Measurements from ENCODE around the gene GAL3ST3. TPM values are rescaled to one million over a fixed set of nuclear protein-coding genes. Genes with fewer than 3 reads are reported as not detected.

The GAL3ST3 gene
- total RNA-seq, 2 donors from 2014 or later: 0.66 to 2.6 TPM

DNA sequence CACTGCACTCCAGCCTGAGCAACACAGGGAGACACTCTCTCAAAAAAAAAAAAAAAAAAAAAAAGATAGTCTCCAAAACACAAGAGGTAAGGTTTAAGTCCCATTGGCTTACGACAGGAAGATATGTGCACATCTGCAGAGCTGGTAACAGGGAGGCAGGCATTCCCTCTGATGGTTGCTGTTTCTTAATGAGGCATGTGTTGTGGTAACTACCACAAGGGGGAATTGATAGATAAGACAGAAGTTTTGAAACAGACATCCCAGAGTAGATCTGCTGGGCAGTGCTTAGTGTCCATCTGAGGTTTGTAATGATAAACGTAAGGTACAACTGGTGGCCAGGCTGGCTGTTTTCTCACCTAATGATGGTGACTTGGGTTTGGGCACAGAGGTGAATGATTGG lies 51.7 kb downstream of the GAL3ST3 start:
- Histone ChIP-seq H3K27me3 (no peaks in the 10 kb centered on the region), H3K4me1 (peaks cover 13% of the 10 kb centered on the region), H3K27ac (no peak overlapping the region), H3K4me3 (no peak overlapping the region), H3K36me3 (replicated peaks in 1 of 2; ENCODE audit: insufficient read depth in 1 of 2, low read depth in 2 of 2) (peaks cover 10 to 27% of the 10 kb centered on the region in 2 donors), H3K9me3 (no peaks in the 10 kb centered on the region)
- ATAC-seq (no peak), DNase-seq (no peak)
- intact Hi-C loops (cut with DNase I): no loop called here
- WGBS, 2 donors: 73 to 93% methylated on average over 2 of the region's 2 CpGs
- TF ChIP-seq, protein P1, sequence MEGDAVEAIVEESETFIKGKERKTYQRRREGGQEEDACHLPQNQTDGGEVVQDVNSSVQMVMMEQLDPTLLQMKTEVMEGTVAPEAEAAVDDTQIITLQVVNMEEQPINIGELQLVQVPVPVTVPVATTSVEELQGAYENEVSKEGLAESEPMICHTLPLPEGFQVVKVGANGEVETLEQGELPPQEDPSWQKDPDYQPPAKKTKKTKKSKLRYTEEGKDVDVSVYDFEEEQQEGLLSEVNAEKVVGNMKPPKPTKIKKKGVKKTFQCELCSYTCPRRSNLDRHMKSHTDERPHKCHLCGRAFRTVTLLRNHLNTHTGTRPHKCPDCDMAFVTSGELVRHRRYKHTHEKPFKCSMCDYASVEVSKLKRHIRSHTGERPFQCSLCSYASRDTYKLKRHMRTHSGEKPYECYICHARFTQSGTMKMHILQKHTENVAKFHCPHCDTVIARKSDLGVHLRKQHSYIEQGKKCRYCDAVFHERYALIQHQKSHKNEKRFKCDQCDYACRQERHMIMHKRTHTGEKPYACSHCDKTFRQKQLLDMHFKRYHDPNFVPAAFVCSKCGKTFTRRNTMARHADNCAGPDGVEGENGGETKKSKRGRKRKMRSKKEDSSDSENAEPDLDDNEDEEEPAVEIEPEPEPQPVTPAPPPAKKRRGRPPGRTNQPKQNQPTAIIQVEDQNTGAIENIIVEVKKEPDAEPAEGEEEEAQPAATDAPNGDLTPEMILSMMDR (IDR thresholded peaks at IDR 0.05): no peak
- no peak for TF ChIP-seq POLR2A (IDR thresholded peaks at IDR 0.05)

DNA sequence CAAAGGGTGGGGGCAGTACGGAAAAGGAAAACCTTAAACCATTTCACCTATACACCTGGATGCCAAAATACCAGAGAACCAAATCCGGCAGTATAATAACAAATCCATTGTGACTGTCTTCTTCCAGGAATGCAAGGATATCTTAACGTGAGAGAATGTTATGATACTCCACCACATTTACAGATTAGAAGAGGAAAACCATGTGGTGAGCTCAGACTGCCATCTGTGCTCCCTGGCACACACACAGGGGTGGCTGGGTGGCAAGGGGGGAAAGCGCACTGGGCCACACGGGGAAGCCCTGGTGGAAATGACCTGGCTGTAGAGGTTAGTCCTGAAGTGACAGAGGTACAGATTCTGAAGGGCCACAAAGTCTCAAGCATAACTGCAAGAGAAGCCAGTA lies 56.9 kb downstream of the GAL3ST3 start:
- no peak overlapping the region for H3K4me3 ChIP-seq
- no peaks in the 10 kb centered on the region for H3K27me3 ChIP-seq
- intact Hi-C loops (cut with DNase I): loop anchor here (5.0 kb wide), 1 partner anchor 290 kb away; no protein-coding TSS in a partner anchor
- TF ChIP-seq POLR2A (IDR thresholded peaks at IDR 0.05): no peak
- TF ChIP-seq, protein P1 (IDR thresholded peaks at IDR 0.05): no peak
- H3K27ac ChIP-seq: no peak overlapping the region
- no peaks in the 10 kb centered on the region for H3K9me3 ChIP-seq
- H3K36me3 ChIP-seq (replicated peaks in 1 of 2; ENCODE audit: insufficient read depth in 1 of 2, low read depth in 2 of 2): no peaks in the 10 kb centered on the region
- 67 to 75% methylated on average over 5 of the region's 5 CpGs for WGBS, 2 donors
- no peak for ATAC-seq
- peaks cover 5% of the 10 kb centered on the region for H3K4me1 ChIP-seq
- DNase-seq: no peak

Other genes with a start within 250 kb of the GAL3ST3 start
- under 1 TPM in 1 of 2 donors, not detected in 1; 0.26 TPM for gene SNX32, start 215.2 kb downstream of the GAL3ST3 start, total RNA-seq
- 100 to 1,000 TPM; 190 to 412 TPM for gene CFL1, start 191.0 kb downstream of the GAL3ST3 start, total RNA-seq
- gene MUS81, start 188.7 kb downstream of the GAL3ST3 start, total RNA-seq: 10 to 100 TPM; 38.2 to 40.5 TPM
- gene EFEMP2, start 176.4 kb downstream of the GAL3ST3 start, total RNA-seq: 10 to 100 TPM; 16.2 to 25.4 TPM
- gene CTSW, start 169.3 kb downstream of the GAL3ST3 start, total RNA-seq: under 1 TPM; 0.33 to 0.78 TPM
- gene FIBP, start 160.7 kb downstream of the GAL3ST3 start, total RNA-seq: 10 to 100 TPM; 40.2 to 49.5 TPM
- gene CCDC85B, start 158.5 kb downstream of the GAL3ST3 start, total RNA-seq: 10 to 100 TPM; 49.8 to 54.5 TPM
- gene FOSL1, start 148.8 kb downstream of the GAL3ST3 start, total RNA-seq: 10 to 100 TPM in 1 of 2 donors, under 1 TPM in 1; 0.52 to 17.8 TPM
- 10 to 100 TPM; 10.4 to 17.8 TPM for gene C11orf68, start 130.1 kb downstream of the GAL3ST3 start, total RNA-seq
- 10 to 100 TPM; 29.6 to 91.6 TPM for gene DRAP1, start 129.7 kb downstream of the GAL3ST3 start, total RNA-seq
- not detected for gene TSGA10IP, start 103.7 kb downstream of the GAL3ST3 start, total RNA-seq
- gene SART1, start 87.4 kb downstream of the GAL3ST3 start, total RNA-seq: 10 to 100 TPM; 27.5 to 60.6 TPM
- 10 to 100 TPM in 1 of 2 donors, 1 to 10 TPM in 1; 7.8 to 28.0 TPM for gene EIF1AD, start 47.0 kb downstream of the GAL3ST3 start, total RNA-seq
- gene BANF1, start 46.7 kb downstream of the GAL3ST3 start, total RNA-seq: 10 to 100 TPM; 44.4 to 62.3 TPM
- gene CST6, start 37.2 kb downstream of the GAL3ST3 start, total RNA-seq: not detected
- not detected for gene CATSPER1, start 22.7 kb downstream of the GAL3ST3 start, total RNA-seq
- gene SF3B2, start 3.2 kb upstream of the GAL3ST3 start, total RNA-seq: 100 to 1,000 TPM; 112 to 255 TPM
- gene PACS1, start 21.1 kb upstream of the GAL3ST3 start, total RNA-seq: 10 to 100 TPM; 17.5 to 19.7 TPM
- gene KLC2, start 208.5 kb upstream of the GAL3ST3 start, total RNA-seq: 10 to 100 TPM; 13.5 to 16.5 TPM
- 10 to 100 TPM; 67.7 to 74.5 TPM for gene RAB1B, start 219.5 kb upstream of the GAL3ST3 start, total RNA-seq
- gene CNIH2, start 229.0 kb upstream of the GAL3ST3 start, total RNA-seq: 1 to 10 TPM; 3.6 to 4.6 TPM
- gene YIF1A, start 240.0 kb upstream of the GAL3ST3 start, total RNA-seq: 10 to 100 TPM; 63.6 to 91.6 TPM
- gene TMEM151A, start 242.7 kb upstream of the GAL3ST3 start, total RNA-seq: 1 to 10 TPM; 1.6 to 2.1 TPM

Measured in body of pancreas (tissue), 4 donors.